ENCODE results near the gene TFDP2.

DNA sequence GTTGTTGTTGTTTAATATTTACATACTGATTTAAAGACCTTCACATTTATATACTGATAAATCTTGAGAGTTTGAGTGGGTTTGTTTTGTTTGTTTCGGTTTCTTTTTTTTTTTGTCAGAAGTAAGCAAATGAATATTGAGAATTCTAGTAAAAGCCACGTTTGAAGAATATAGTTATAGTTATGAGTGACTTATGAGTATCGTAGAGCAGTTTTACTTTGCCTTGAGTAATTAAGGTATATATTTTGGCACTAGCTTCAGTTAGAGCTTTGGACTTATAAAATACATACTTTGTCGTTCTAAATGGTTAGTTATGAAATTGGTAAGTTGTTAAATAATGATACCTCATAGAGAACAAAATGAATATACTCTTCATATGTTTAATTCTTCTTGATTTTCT, 245.1 kb downstream of the TFDP2 start:
- TF ChIP-seq CTCF (conservative IDR thresholded peaks at IDR 0.05; ENCODE audit: low read length) (no peak), EZH2phosphoT487 (IDR thresholded peaks at IDR 0.05; ENCODE audit: borderline replicate concordance) (no peak)

Measured in Loucy (cell line).